Measurements from ENCODE around the gene HIPK2. TPM values are rescaled to one million over a fixed set of nuclear protein-coding genes. Genes with fewer than 3 reads are reported as not detected.

Gene HIPK2
- total RNA-seq, 4 donors from 2014 or later, result 17.9 to 35.9 (median 22.4) TPM

- Histone ChIP-seq H3K36me3 (peaks cover 0 to 6% of the 10 kb centered on the region in 2 donors), H3K27me3 (no peaks in the 10 kb centered on the region), H3K9me3 (no peaks in the 10 kb centered on the region), H3K4me1 (peaks cover 0 to 19% (median 6%) of the 10 kb centered on the region in 3 donors), H3K4me3 (no peak overlapping the region), H3K27ac (no peak overlapping the region)
- 94 to 96% methylated on average over 8 to 9 of the region's 10 CpGs for WGBS, 2 donors (ENCODE audit: low coverage in 1 of 2)
- TF ChIP-seq EP300 (IDR thresholded peaks at IDR 0.05), result no peak
- no peak for TF ChIP-seq CTCF (IDR thresholded peaks at IDR 0.05)
- no peak for TF ChIP-seq POLR2A (IDR thresholded peaks at IDR 0.05)
- TF ChIP-seq POLR2AphosphoS5 (IDR thresholded peaks at IDR 0.05), result no peak
- no peak for ATAC-seq
Measured at GRCh38 chr7:139769066-139769465, 8.7 kb downstream of the HIPK2 start.

- 69% methylated on average over 4 of the region's 4 CpGs; no CpG with 5 or more reads in 1 of the 2 donors for WGBS, 2 donors (ENCODE audit: low coverage in 1 of 2)
- no peaks in the 10 kb centered on the region for H3K9me3 ChIP-seq
- peaks cover 0 to under 1% of the 10 kb centered on the region in 2 donors for H3K36me3 ChIP-seq
- H3K4me3 ChIP-seq, result no peak overlapping the region
- no peak for ATAC-seq
- H3K27me3 ChIP-seq, result no peaks in the 10 kb centered on the region
- H3K4me1 ChIP-seq, result peaks cover 0 to 20% (median 8%) of the 10 kb centered on the region in 3 donors
- TF ChIP-seq POLR2A (IDR thresholded peaks at IDR 0.05) (no peak), EP300 (IDR thresholded peaks at IDR 0.05) (no peak), CTCF (IDR thresholded peaks at IDR 0.05) (no peak), POLR2AphosphoS5 (IDR thresholded peaks at IDR 0.05) (no peak)
- H3K27ac ChIP-seq, result peak overlapping the region in 1 of 4 donors; percentile 28
Measured at GRCh38 chr7:139768249-139768824, 9.5 kb downstream of the HIPK2 start.

- TF ChIP-seq POLR2AphosphoS5 (IDR thresholded peaks at IDR 0.05), result no peak
- no peak for TF ChIP-seq POLR2A (IDR thresholded peaks at IDR 0.05)
- TF ChIP-seq EP300 (IDR thresholded peaks at IDR 0.05), result no peak
- no peak for TF ChIP-seq CTCF (IDR thresholded peaks at IDR 0.05)
- peaks cover 0 to 26% (median 13%) of the 10 kb centered on the region in 3 donors for H3K4me1 ChIP-seq
- no peaks in the 10 kb centered on the region for H3K27me3 ChIP-seq
- H3K27ac ChIP-seq, result peak overlapping the region in 1 of 4 donors; percentile 3
- H3K4me3 ChIP-seq, result no peak overlapping the region
- no peaks in the 10 kb centered on the region for H3K9me3 ChIP-seq
- no peaks in the 10 kb centered on the region for H3K36me3 ChIP-seq
- ATAC-seq, result no peak
Measured at GRCh38 chr7:139767561-139767982, 10.2 kb downstream of the HIPK2 start.

- Histone ChIP-seq H3K4me1 (peaks cover 0 to 27% (median 13%) of the 10 kb centered on the region in 3 donors), H3K9me3 (no peaks in the 10 kb centered on the region), H3K27ac (no peak overlapping the region), H3K4me3 (no peak overlapping the region), H3K27me3 (no peaks in the 10 kb centered on the region), H3K36me3 (no peaks in the 10 kb centered on the region)
- WGBS, 2 donors (ENCODE audit: low coverage in 1 of 2), result 16 to 37% methylated on average over 2 of the region's 2 CpGs
- TF ChIP-seq POLR2AphosphoS5 (IDR thresholded peaks at IDR 0.05), result no peak
- no peak for TF ChIP-seq EP300 (IDR thresholded peaks at IDR 0.05)
- no peak for TF ChIP-seq CTCF (IDR thresholded peaks at IDR 0.05)
- no peak for TF ChIP-seq POLR2A (IDR thresholded peaks at IDR 0.05)
- no peak for ATAC-seq
Measured at GRCh38 chr7:139765143-139765542, 12.7 kb downstream of the HIPK2 start.

GRCh38 chr7:139763330-139763729 lies 14.5 kb downstream of the HIPK2 start:
- Histone ChIP-seq H3K27ac (no peak overlapping the region), H3K4me3 (no peak overlapping the region), H3K4me1 (peaks cover 0 to 31% (median 7%) of the 10 kb centered on the region in 3 donors), H3K27me3 (no peaks in the 10 kb centered on the region), H3K36me3 (no peaks in the 10 kb centered on the region), H3K9me3 (no peaks in the 10 kb centered on the region)
- TF ChIP-seq EP300 (IDR thresholded peaks at IDR 0.05) (no peak), POLR2A (IDR thresholded peaks at IDR 0.05) (no peak), CTCF (IDR thresholded peaks at IDR 0.05) (no peak), POLR2AphosphoS5 (IDR thresholded peaks at IDR 0.05) (no peak)
- no peak for ATAC-seq
- WGBS, 2 donors (ENCODE audit: low coverage in 1 of 2), result 40 to 53% methylated on average over 4 to 5 of the region's 10 CpGs
